Loucy (cell line): ENCODE data around the gene ABCB7.

Experiments used
- EZH2phosphoT487 ChIP-seq: fragments of 200-600 bp; IDR thresholded peaks from 2 replicates; pipeline ENCODE4 v1.6.1; 2018; ENCODE audit warnings: antibody characterized with exemption, mild to moderate bottlenecking, moderate library complexity, borderline replicate concordance
- TF ChIP-seq, protein P1 (sequence below): fragments of 200-600 bp; sonication (generic); conservative IDR thresholded peaks from 2 replicates; pipeline ENCODE4 v1.5.1; 2014; ENCODE audit warnings: mild to moderate bottlenecking, antibody characterized with exemption, low read length

DNA sequence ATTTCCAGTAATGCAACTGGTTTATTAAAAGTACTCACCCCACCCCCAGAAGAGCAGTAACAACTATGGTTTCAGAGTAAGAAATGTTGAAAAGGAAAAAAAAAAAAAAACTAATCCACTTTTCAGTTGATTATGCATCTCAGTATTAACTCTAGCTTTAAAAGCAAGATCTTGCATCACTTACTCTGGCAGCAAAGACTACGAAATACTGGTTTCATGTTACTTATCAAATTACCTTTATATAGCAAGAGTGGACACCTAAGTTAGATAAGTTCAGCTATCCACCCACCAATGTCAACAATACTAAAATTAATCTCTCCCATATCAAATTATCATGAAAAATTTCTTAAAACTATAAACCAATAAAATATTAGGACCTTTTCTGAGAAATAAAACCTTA, 105.0 kb downstream of the ABCB7 start:
- TF ChIP-seq, protein P1, sequence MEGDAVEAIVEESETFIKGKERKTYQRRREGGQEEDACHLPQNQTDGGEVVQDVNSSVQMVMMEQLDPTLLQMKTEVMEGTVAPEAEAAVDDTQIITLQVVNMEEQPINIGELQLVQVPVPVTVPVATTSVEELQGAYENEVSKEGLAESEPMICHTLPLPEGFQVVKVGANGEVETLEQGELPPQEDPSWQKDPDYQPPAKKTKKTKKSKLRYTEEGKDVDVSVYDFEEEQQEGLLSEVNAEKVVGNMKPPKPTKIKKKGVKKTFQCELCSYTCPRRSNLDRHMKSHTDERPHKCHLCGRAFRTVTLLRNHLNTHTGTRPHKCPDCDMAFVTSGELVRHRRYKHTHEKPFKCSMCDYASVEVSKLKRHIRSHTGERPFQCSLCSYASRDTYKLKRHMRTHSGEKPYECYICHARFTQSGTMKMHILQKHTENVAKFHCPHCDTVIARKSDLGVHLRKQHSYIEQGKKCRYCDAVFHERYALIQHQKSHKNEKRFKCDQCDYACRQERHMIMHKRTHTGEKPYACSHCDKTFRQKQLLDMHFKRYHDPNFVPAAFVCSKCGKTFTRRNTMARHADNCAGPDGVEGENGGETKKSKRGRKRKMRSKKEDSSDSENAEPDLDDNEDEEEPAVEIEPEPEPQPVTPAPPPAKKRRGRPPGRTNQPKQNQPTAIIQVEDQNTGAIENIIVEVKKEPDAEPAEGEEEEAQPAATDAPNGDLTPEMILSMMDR: no peak
- TF ChIP-seq EZH2phosphoT487: no peak
